A673 (cell line): ENCODE results near the gene ADNP2. TPM values are rescaled to one million over a fixed set of nuclear protein-coding genes. Genes with fewer than 3 reads are reported as not detected.

Source experiments
- BruUV-seq: library from RNA; stranded (reverse); fragments of 400-500 nt; replicated peaks from 2 replicates; lab custom pipeline; 2021; lab: Mats Ljungman, UMichigan
- CTCF ChIA-PET: fragments of 300-600 bp; sonication (Branson Sonifier 250); formaldehyde crosslinking; loops from one replicate; lab custom pipeline; 2022; ENCODE audit warnings: antibody characterized with exemption; lab: Charles Lee
- POLR2A ChIA-PET: fragments of 300-600 bp; sonication (Branson Sonifier 250); formaldehyde crosslinking; loops from one replicate; lab custom pipeline; 2022; ENCODE audit warnings: antibody characterized with exemption; ENCODE audit not compliant: low non-redundant PET; lab: Charles Lee
- DNase-seq: peaks from one replicate; pipeline ENCODE4 v3.0.0-alpha.2; 2015; ENCODE audit warnings: low spot score
- H3K27ac ChIP-seq: fragments of 200-600 bp; sonication (generic); 2 replicates; pipeline ENCODE4 v1.5.1; 2016; ENCODE audit warnings: mixed run types, low read depth, mild to moderate bottlenecking, mixed read lengths, antibody characterized with exemption, low read length; ENCODE audit not compliant: poor library complexity, severe bottlenecking
- H3K27me3 ChIP-seq: fragments of 200-600 bp; sonication (generic); replicated peaks from 2 replicates; pipeline ENCODE4 v1.6.1; 2017; ENCODE audit warnings: mixed run types, low read depth, mild to moderate bottlenecking, mixed read lengths, antibody characterized with exemption, low read length; ENCODE audit not compliant: insufficient read depth, poor library complexity
- H3K36me3 ChIP-seq: fragments of 200-600 bp; sonication (generic); 2 replicates; pipeline ENCODE4 v1.6.1; 2016; ENCODE audit warnings: mixed run types, mild to moderate bottlenecking, mixed read lengths, antibody characterized with exemption, low read length; ENCODE audit not compliant: insufficient read depth, poor library complexity, severe bottlenecking
- H3K4me1 ChIP-seq: fragments of 200-600 bp; sonication (generic); 2 replicates; pipeline ENCODE4 v1.6.1; 2017; ENCODE audit warnings: mixed run types, mild to moderate bottlenecking, mixed read lengths, antibody characterized with exemption, low read length; ENCODE audit not compliant: insufficient read depth, poor library complexity, severe bottlenecking
- H3K4me3 ChIP-seq: fragments of 200-600 bp; sonication (generic); 2 replicates; pipeline ENCODE4 v1.5.1; 2016; ENCODE audit warnings: low read depth, mixed run types, mild to moderate bottlenecking, mixed read lengths, low read length; ENCODE audit not compliant: poor library complexity, severe bottlenecking
- H3K9me3 ChIP-seq: fragments of 200-600 bp; sonication (generic); 2 replicates; pipeline ENCODE4 v1.6.1; 2016; ENCODE audit warnings: mixed run types, low read depth, mild to moderate bottlenecking, mixed read lengths, antibody characterized with exemption, low read length; ENCODE audit not compliant: poor library complexity, severe bottlenecking
- EZH2 ChIP-seq: fragments of 200-600 bp; sonication (generic); IDR thresholded peaks from 2 replicates; pipeline ENCODE4 v1.6.1; 2017; ENCODE audit warnings: borderline replicate concordance, low read depth, mild to moderate bottlenecking, mixed read lengths, antibody characterized with exemption, low read length; ENCODE audit not compliant: poor library complexity, severe bottlenecking
- intact Hi-C: fragments of 100-400 bp; cut with micrococcal nuclease; formaldehyde crosslinking; loops from one replicate; pipeline ENCODE4 v1.10.0; 2022; ENCODE audit not compliant: unreplicated experiment
- total RNA-seq: library from RNA; stranded (reverse); gene quantifications from 2 replicates; pipeline ENCODE4 v1.2.3, GENCODE V29; 2021
- TF ChIP-seq, protein P1 (sequence below): fragments of 300-800, 200-600 bp; sonication (generic); conservative IDR thresholded peaks from 2 replicates; pipeline ENCODE4 v1.5.1; 2017; ENCODE audit warnings: low read depth, mild to moderate bottlenecking, antibody characterized with exemption, low read length, moderate library complexity, mixed read lengths

The ADNP2 gene
- total RNA-seq, 1 experiment from 2014 or later = 27.5 TPM

DNA sequence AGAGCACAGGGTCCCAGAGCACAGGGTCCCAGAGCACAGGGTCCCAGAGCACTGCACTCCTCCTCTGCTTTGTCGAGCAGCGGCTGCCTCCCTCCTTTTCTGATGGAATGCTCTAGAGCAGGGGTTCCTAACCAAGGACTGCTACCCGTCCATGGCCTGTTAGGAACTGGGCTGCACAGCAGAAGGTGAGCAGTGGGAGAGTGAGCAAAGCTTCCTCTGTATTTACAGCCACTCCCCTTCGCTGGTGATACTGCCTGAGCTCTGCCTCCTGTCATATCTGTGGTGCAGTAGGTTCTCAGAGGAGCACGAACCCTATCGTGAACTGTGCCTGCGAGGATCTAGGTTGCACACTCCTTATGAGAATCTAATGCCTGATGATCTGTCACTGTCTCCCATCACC lies 33.1 kb upstream of the ADNP2 start:
- Histone ChIP-seq H3K9me3 (no peaks in the 10 kb centered on the region), H3K4me1 (no peaks in the 10 kb centered on the region), H3K27ac (no peak overlapping the region), H3K36me3 (no peaks in the 10 kb centered on the region), H3K4me3 (no peak overlapping the region), H3K27me3 (no peaks in the 10 kb centered on the region)
- BruUV-seq = no TSS peak
- intact Hi-C loops = no loop called here
- ChIA-PET POLR2A (no interaction called here), CTCF (no interaction called here)
- TF ChIP-seq, protein P1, sequence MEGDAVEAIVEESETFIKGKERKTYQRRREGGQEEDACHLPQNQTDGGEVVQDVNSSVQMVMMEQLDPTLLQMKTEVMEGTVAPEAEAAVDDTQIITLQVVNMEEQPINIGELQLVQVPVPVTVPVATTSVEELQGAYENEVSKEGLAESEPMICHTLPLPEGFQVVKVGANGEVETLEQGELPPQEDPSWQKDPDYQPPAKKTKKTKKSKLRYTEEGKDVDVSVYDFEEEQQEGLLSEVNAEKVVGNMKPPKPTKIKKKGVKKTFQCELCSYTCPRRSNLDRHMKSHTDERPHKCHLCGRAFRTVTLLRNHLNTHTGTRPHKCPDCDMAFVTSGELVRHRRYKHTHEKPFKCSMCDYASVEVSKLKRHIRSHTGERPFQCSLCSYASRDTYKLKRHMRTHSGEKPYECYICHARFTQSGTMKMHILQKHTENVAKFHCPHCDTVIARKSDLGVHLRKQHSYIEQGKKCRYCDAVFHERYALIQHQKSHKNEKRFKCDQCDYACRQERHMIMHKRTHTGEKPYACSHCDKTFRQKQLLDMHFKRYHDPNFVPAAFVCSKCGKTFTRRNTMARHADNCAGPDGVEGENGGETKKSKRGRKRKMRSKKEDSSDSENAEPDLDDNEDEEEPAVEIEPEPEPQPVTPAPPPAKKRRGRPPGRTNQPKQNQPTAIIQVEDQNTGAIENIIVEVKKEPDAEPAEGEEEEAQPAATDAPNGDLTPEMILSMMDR = no peak
- TF ChIP-seq EZH2 = no peak
- DNase-seq = no peak

DNA sequence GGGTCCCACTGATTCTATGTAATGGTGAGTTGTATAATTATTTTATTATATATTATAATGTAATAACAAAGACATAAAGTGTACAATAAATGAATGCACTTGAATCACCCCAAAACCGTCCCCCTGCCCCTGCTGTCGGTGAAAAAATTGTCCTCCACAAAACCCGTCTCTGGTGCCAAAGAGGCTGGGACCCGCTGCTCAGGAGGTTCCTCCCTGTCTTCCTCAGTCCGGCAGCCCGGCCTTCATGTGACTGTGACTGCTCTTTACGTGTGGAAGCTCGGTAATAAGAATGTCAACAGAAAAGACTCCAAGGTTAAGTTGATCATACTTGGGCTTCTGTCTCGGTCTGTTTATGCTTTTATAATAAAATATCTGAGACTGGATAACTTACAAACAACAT lies 32.7 kb upstream of the ADNP2 start:
- Histone ChIP-seq H3K9me3 (no peaks in the 10 kb centered on the region), H3K4me3 (no peak overlapping the region), H3K4me1 (no peaks in the 10 kb centered on the region), H3K27me3 (no peaks in the 10 kb centered on the region), H3K27ac (no peak overlapping the region), H3K36me3 (no peaks in the 10 kb centered on the region)
- CTCF ChIA-PET = no interaction called here
- intact Hi-C loops = no loop called here
- no peak for DNase-seq
- TF ChIP-seq, protein P1 = no peak
- TF ChIP-seq EZH2 = no peak
- BruUV-seq = no TSS peak
- POLR2A ChIA-PET = no interaction called here

DNA sequence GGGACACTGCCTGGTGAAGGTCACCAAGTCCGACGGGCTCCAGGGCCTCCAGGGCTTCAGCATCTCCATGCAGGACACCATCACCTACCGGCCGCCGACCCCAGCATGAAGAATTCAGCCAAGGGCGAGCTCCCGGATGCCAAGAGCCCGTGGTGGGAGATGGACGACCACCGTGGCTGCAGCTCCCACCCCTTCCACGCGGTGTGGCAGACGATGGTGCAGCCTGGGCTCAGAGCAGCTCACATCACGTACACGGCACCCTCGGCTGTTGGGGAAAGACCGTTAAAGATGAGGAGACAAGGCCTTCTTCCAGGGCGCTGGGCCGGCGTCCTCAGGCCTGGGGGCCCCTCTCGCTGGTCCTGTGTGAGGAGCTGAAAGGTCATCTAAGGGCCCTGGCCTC lies 31.2 kb upstream of the ADNP2 start:
- Histone ChIP-seq H3K36me3 (no peaks in the 10 kb centered on the region), H3K9me3 (no peaks in the 10 kb centered on the region), H3K27ac (no peak overlapping the region), H3K4me3 (no peak overlapping the region), H3K27me3 (no peaks in the 10 kb centered on the region), H3K4me1 (no peaks in the 10 kb centered on the region)
- CTCF ChIA-PET = no interaction called here
- DNase-seq = no peak
- BruUV-seq = no TSS peak
- POLR2A ChIA-PET = no interaction called here
- TF ChIP-seq, protein P1 = no peak
- TF ChIP-seq EZH2 = no peak
- intact Hi-C loops = no loop called here
